GM19395 (cell line): ENCODE results near the gene CMIP.

Experiments
- ATAC-seq: cut with Tn5 transposase; IDR thresholded peaks from one replicate; pipeline ENCODE4 v1.9.1; 2021; ENCODE audit warnings: mild to moderate bottlenecking, moderate library complexity; ENCODE audit not compliant: unreplicated experiment

CMIP gene

DNA sequence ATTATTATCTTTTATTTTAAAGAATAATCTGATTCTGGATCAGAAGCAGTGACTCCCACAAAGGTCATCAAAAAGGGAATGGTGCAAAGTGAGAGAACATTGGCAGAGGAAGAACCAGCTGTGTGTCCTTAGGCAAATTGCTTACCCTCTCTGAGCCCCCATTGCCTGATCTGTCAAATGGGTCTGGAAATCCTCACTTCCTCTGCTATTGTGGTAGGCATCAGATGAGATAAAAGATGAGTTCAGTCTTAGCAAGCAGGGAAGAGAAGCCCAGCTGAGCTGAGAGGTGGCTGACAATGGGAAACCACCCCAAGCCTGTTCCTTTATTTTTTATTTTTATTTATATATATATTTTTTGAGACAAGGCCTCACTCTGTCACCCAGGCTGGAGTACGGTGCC, 310.2 kb downstream of the CMIP start:
- ATAC-seq: no peak

DNA sequence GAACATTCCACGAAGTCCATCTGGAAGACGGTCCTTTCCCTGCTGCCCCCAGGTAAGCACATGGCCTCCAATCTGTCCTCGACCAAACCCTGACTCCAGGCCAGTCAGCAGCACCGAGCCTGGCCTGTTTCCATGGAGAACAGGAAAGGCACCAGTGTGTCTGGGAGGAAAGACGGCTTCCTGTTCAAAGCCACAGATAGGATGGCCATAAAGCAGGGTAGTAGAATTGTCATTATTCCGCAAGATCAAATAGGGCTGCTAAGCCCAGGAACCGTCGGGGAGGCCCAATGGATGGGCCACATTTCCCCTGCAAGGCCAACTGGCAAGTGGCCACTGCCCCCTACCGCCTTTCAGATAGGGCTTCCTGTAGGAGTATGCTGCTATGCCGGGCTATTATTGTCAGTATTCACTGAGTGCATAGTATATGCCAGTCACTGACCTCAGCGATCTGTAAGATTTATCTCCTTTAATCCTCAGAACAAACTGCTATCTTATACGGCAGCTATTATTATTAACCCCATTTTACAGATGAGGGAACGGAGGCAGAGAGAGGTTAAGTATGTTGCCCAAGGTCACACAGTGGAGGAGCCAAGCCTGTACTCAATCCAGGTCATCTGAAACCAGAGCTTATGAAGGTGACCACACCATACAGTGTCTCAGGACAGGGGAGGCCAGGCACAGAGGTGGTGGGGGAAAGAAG, 311.5 kb downstream of the CMIP start:
- no peak for ATAC-seq

DNA sequence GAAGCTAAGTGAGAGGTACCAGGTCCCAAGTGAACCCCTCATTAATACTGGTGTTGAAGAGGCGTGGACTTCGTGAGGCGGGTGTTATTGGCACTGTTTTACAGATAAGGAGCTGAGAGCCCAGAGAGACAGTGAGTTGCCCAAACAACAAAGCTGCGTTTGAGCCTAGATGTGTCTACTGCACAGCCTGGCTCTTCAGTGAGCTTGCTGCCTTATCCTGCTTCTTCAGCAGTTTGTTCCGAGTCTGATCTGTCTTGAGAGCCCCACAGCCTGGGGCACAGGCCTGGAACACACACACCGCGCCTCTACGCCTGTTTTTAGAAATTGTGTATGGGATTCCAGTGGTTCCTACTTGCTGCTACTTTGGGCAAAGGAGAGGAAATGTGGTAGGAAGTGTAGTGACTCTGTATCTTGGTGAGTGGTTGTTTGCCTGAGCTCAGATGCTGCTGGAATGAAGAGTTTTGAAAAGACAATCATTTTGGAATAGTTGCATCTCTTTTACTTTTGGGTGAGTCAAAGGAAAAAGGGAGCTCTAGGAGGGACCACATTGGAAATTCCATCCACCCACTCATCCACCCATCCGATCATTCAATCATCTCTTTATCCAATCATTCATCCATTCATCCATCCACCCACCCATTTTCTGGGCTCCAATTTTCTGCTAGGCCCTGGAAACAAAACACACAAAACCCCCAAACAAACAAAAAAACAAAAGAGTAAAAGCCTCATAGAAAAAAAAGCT, 312.2 kb downstream of the CMIP start:
- ATAC-seq: no peak

DNA sequence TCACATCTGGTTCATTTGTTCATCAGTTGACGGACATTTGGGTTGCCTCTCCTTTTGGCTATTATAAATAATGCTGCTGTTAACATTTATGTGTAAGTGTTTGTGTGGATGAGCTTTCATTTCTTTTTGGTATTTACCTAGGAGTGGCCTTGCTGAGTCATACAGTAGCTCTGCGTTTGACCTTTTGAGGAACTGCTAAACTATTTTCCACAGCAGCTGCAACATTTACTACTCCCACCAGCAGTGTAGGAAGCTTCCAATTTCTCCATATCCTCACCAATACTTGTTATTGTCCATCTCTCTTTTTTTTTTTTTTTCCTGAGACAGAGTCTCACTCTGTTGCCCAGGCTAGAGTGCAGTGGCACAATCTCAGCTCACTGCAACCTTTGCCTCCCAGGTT, 313.8 kb downstream of the CMIP start:
- no peak for ATAC-seq
